Ovary (tissue), 3 donors: ENCODE results near the gene DCAF15.

Experiments used
- EP300 ChIP-seq: sonication (generic); formaldehyde crosslinking; IDR thresholded peaks from one replicate; pipeline ENCODE4 v1.6.1; 2017; ENCODE audit warnings: antibody characterized with exemption
- POLR2A ChIP-seq: fragments of 450-650 bp; IDR thresholded peaks from one replicate; pipeline ENCODE4 v1.6.1; 2017; ENCODE audit warnings: antibody characterized with exemption, mild to moderate bottlenecking, moderate library complexity
- TF ChIP-seq, protein P1 (sequence below), 3 donors: fragments of 450-650 bp in 2 of 3; fragments of 200-600 bp in 1 of 3; IDR thresholded peaks; one replicate each; pipeline versions ENCODE4 v1.5.1 to v1.8.0; 2016 to 2022; ENCODE audit warnings: antibody characterized with exemption in 3 of 3, mild to moderate bottlenecking in 1 of 3
- donor health status: DM: no; HTN: no; CAD: no.

DNA sequence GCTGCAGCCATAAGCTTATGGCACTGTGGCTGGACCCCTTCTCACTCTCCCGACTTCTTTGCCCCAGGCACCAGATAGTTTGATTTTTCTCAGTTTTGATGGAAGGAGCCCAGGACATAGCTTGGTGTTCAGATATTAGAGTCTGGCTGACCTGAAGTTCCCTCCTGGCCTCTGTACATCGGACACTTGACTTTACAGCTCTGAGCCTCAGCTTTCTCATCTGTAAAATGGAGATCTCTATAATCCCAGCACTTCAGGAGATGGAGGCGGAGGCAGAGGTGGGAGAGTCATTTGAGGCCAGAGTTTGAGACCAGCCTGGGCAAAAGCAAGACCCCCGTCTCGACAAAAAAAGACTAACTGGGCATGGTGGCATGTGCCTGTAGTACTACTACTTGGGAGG, 45.4 kb upstream of the DCAF15 start:
- TF ChIP-seq, protein P1, sequence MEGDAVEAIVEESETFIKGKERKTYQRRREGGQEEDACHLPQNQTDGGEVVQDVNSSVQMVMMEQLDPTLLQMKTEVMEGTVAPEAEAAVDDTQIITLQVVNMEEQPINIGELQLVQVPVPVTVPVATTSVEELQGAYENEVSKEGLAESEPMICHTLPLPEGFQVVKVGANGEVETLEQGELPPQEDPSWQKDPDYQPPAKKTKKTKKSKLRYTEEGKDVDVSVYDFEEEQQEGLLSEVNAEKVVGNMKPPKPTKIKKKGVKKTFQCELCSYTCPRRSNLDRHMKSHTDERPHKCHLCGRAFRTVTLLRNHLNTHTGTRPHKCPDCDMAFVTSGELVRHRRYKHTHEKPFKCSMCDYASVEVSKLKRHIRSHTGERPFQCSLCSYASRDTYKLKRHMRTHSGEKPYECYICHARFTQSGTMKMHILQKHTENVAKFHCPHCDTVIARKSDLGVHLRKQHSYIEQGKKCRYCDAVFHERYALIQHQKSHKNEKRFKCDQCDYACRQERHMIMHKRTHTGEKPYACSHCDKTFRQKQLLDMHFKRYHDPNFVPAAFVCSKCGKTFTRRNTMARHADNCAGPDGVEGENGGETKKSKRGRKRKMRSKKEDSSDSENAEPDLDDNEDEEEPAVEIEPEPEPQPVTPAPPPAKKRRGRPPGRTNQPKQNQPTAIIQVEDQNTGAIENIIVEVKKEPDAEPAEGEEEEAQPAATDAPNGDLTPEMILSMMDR (IDR thresholded peaks at IDR 0.05), result no peak
- TF ChIP-seq POLR2A (no peak), EP300 (no peak)
